ENCODE measurements around the gene ENPP6. TPM values are rescaled to one million over a fixed set of nuclear protein-coding genes. Genes with fewer than 3 reads are reported as not detected.

Gene ENPP6
- polyA plus RNA-seq, 1 donor from 2014 or later: not detected

- no peak overlapping the region for H3K27ac ChIP-seq (ENCODE audit: low read length)
- no peak overlapping the region for H2AFZ ChIP-seq (ENCODE audit: low read depth, low read length)
- H3K4me3 ChIP-seq (ENCODE audit: low read length): no peak overlapping the region
- no peak overlapping the region for H3K9ac ChIP-seq (ENCODE audit: low read length)
- H3K9me3 ChIP-seq (ENCODE audit: low read length): no peaks in the 10 kb centered on the region
- H3K4me2 ChIP-seq (ENCODE audit: low read length): no peak overlapping the region
- no peaks in the 10 kb centered on the region for H3K36me3 ChIP-seq (ENCODE audit: insufficient read depth, low read length)
- no peaks in the 10 kb centered on the region for H3K79me2 ChIP-seq (replicated peaks; ENCODE audit: insufficient read depth, low read length)
- no peaks in the 10 kb centered on the region for H4K20me1 ChIP-seq (ENCODE audit: insufficient read depth)
- no peak for TF ChIP-seq REST (IDR thresholded peaks at IDR 0.05; ENCODE audit: borderline replicate concordance)
- no peaks in the 10 kb centered on the region for H3K27me3 ChIP-seq (ENCODE audit: insufficient read depth, low read depth, low read length)
- no peaks in the 10 kb centered on the region for H3F3A ChIP-seq (ENCODE audit: insufficient read depth, low read length, poor library complexity, severe bottlenecking)
- H3K9me2 ChIP-seq (ENCODE audit: insufficient read depth, low read length): no peaks in the 10 kb centered on the region
Measured at GRCh38 chr4:184253072-184253420, 35.4 kb upstream of the ENPP6 start.

- Histone ChIP-seq H3F3A (ENCODE audit: insufficient read depth, low read length, poor library complexity, severe bottlenecking) (no peaks in the 10 kb centered on the region), H3K9me3 (ENCODE audit: low read length) (no peaks in the 10 kb centered on the region), H2AFZ (ENCODE audit: low read depth, low read length) (no peak overlapping the region), H3K36me3 (ENCODE audit: insufficient read depth, low read length) (no peaks in the 10 kb centered on the region), H3K4me3 (ENCODE audit: low read length) (no peak overlapping the region), H4K20me1 (ENCODE audit: insufficient read depth) (no peaks in the 10 kb centered on the region), H3K27ac (ENCODE audit: low read length) (no peak overlapping the region), H3K9me2 (ENCODE audit: insufficient read depth, low read length) (no peaks in the 10 kb centered on the region), H3K27me3 (ENCODE audit: insufficient read depth, low read depth, low read length) (no peaks in the 10 kb centered on the region), H3K9ac (ENCODE audit: low read length) (no peak overlapping the region), H3K4me2 (ENCODE audit: low read length) (no peak overlapping the region), H3K79me2 (replicated peaks; ENCODE audit: insufficient read depth, low read length) (no peaks in the 10 kb centered on the region)
- TF ChIP-seq EP300 (conservative IDR thresholded peaks at IDR 0.05; ENCODE audit: poor library complexity, severe bottlenecking) (no peak), EZH2 (IDR thresholded peaks at IDR 0.05; ENCODE audit: borderline replicate concordance, insufficient read depth, low read length, poor library complexity, severe bottlenecking) (no peak), MXI1 (conservative IDR thresholded peaks at IDR 0.05; ENCODE audit: poor library complexity, severe bottlenecking) (no peak), TAF1 (IDR thresholded peaks at IDR 0.05; ENCODE audit: low read depth) (no peak), SMC3 (conservative IDR thresholded peaks at IDR 0.05; ENCODE audit: poor library complexity) (no peak), CTCF (IDR thresholded peaks at IDR 0.05; ENCODE audit: poor library complexity, severe bottlenecking) (no peak), RAD21 (conservative IDR thresholded peaks at IDR 0.05) (no peak)
Measured at GRCh38 chr4:184252136-184253071, 34.7 kb upstream of the ENPP6 start.

Measured in neural cell (in vitro differentiated cells).